Activated CD4-positive, alpha-beta T cell treated with anti-CD3 and anti-CD28 coated beads, Interleukin-10, Interleukin-2, amounts not matched to agents 100 ng/mL and 50 ng/mL, durations not matched to agents 16 hours and 8 hours (primary cell): ENCODE results near the gene PDCD6IP.
A peak's percentile ranks its signal among the peaks of the same experiment; 100 is the strongest.
"Not testable (repeated sequence)": the region's sequence is repeated elsewhere in the genome, so short reads cannot be mapped to it uniquely, and the experiment has no call there.

Source experiments
- DNase-seq: peaks from one replicate; pipeline ENCODE4 v3.0.0-alpha.2; 2020

PDCD6IP gene

DNA sequence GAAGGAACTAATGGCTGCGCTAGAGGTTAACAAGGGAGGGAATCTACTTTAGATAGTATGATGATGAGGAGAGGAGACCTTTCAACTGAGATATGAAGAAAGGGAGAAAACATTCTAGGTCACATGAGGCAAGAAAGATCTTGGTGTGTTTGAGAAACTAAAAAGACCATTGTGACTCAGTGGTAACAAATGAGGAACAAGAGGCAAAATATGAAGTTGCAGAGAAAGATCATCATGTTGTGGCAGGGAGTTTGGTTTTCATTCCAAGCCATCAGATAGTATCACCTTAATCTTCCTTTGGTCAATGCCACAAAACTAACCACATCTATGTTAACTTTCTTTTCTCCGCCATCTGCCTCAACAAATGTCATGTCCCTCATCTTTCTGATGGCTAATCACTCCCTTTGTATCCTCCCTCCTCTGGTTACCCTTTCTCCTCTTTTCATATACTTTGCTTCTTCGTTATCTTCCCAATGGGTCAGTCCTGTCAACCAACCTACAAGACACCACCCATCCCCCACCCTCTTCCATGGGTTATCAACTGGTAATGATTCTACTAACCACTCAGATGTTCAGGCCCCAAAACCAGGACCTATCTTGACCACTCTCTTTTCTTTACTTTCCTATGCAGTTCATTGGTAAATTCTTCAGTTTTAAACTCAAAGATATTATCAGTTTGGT, 2.4 kb upstream of the PDCD6IP start:
- DNase-seq = no peak

DNA sequence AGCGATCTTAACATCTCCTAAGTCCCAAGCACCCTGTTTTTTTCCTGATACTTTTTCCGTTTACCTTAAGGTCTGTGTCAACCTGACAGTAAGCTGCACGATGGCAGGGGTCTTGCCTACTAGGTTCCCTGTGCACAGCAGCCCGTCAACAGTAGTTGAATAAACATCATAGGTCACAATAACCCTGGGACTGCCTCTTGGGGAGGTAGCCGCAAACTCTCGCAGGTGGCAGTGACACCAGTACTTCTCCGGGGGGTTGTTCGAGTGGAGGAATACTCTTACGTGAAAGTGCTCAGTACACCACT, 365 bp upstream of the PDCD6IP start:
- no peak for DNase-seq

DNA sequence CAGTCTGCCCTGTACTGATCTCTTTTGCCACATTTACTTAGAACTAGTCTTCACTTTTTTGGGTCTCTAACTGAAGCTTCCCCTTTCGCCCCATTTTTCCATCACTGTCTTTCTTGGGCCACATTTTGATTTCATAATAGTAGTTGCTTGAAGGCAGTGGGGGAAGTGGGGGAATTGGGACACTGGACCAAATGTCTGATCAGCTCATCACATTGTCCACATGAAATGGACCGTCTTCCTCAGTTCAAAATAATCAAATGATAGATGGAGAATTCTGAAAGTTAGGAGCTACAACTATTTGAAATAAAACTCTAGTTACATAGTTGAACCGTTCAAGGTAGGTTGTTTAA, 747 bp downstream of the PDCD6IP start:
- no peak for DNase-seq

DNA sequence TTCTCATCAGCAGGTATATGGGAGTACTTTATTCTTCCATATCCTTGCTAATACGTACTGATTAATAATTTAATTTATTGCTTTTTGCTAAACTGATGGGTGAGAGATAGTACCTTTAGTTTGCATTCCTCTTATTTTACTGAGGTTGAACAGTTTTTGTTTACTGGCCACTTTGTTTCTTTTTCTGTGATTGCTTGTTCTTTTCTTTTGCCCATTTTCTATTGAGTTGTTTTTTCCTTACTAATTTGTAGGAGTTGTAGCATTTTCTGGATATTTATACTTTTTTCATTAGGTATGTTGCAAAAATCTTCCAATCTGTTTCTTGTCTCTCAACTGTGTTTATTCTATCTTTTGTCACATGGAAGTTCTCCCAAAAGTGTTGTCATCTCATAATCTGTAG, 4.8 kb downstream of the PDCD6IP start:
- DNase-seq = no peak

DNA sequence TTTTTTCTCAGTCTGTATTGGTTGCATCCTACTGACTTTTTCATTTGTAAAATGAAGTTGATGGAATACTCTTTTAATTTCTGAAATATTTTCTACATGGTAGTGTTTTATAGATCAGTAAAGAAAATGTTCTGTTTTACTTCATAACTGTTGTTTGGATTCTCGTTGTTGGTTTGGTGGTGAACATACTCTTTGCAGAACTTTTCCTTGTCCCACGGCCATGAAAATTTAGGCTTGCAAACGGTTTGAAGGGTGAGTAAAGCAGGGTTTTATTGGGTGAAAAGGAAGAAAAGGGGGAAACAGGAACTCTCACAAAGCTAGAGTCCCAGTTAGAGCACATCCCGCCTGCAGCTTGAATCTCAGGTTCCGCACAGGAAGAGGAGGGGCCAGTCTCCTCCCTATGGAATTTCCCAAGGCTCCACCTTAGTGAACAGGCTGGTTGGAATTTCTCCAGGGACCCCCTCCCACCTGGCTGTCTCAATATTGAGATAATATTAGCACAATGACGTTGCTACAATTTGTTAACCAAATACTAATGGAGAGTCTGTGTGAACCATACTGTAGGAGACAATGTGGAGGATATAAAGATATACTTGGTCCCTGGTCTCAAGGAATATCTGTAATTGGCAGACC, 5.6 kb downstream of the PDCD6IP start:
- DNase-seq = no peak

DNA sequence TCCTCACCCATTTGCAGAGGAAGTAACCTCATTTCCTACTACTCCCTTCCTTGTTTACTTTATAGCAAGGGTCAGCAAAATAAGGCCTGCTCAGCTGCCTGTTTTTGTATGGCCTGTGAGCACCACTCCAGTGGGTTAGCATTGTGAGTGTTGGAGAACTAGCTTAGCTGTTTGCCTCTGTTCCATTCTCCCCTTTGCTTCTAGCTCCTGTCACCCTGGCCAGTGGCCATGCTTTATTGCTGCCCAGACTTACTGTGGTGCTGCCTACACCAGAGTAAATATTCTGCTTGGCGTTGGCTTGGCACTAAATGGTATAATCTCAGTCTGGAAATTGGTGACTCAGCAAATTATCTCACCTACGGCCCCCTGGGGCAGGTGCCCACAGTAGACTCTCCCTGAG, 8.8 kb downstream of the PDCD6IP start:
- no peak for DNase-seq

DNA sequence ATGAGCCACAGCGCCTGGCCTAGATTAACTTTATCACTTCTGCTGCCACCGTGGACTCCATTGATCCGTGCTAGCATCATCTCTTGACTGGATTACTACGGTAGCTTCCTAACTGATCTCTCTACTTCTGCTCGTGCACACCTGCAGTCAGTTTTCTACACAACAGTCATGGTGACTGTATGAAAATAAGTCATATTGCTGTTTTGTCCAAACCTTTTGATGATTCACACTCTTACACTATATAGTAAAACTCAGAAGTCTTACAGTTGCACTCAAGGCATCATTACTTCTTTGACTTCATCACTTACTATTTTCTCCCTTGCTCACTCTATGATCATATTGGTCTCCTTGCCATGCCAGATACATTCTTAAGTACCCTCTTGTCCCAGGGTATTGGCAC, 10.1 kb downstream of the PDCD6IP start:
- peak; percentile 11 for DNase-seq

DNA sequence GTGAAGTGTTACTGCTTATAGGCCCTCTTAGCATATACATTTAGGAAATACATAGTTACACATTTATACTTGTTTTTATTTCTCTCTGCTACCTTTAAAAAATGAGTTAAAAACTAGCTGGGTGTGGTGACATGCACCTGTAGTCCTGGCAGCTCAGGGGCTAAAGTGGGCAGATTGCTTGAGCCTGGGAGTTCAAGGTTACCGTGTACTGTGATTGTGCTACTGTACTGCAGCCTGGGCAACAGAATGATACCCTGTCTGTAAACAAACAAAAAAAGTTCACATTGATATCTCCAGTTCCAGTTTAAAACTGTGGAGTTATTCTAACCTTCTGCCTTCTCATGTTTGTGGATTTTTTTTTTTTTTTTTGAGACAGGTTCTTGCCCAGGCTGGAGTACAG, 12.1 kb downstream of the PDCD6IP start:
- DNase-seq = no peak

DNA sequence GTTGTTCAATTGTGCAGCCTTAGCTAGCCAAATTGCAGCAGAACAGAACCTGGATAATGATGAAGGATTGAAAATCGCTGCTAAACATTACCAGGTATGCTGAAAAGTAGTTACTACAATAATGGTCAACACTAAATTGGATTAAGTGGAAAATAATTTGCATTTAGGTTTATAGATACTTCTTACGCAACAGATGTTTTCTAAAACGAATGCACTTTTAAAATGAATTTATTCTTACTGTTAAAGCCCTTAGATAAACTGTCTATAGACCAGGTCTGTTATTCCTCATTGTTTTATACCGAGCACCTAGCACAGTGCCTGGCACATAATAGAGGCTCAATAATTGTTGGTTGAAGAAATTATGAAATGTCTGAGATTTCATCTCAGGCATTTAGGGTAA, 23.6 kb downstream of the PDCD6IP start:
- DNase-seq = no peak

DNA sequence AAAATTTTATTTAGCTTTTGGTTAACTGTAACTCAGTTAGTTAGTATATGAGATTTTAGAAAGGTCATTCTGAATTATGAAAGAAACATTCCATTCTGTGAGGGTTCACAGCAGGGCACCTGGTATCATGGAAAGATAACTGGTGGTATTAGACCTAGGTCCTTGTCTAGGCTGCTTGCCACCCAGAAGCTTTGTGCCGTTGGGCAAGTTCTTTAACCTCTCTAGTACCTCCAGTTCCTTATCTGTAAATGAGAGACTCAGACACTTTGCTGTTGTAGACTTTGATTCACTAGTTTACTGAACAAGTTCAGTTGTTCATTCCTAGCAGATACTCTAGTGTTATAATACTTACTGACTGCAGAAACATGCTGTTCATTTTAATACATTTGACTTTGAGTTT, 25.4 kb downstream of the PDCD6IP start:
- DNase-seq = no peak

DNA sequence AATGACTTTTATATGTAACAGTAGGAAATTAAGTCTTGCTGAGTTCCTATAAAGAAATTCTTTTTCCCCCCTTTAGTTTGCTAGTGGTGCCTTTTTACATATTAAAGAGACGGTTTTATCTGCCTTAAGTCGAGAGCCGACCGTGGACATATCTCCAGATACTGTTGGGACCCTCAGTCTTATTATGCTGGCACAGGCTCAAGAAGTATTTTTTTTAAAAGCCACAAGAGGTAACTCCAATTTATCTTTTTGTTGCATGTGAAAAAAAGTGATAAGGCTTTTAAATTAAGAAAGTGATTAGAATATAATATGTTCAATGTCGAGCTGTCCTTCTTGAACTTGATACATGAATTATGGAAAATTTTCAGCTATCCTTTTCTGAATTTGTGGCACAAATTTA, 26.7 kb downstream of the PDCD6IP start:
- no peak for DNase-seq

DNA sequence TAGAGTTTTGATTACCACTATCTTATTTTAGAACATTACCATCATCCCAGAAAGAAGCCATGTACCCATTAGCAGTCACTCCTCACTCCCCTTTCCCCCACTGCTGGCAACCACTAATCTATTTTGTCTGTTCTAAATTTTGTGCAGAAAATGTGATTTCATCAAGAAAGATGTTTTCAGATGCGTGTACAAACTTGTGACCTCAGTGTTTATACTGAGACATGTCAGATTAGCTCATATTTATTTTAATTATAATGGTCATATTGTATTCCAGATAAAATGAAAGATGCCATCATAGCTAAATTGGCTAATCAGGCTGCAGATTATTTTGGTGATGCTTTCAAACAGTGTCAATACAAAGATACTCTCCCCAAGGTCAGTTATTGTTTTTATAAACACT, 27.8 kb downstream of the PDCD6IP start:
- no peak for DNase-seq

DNA sequence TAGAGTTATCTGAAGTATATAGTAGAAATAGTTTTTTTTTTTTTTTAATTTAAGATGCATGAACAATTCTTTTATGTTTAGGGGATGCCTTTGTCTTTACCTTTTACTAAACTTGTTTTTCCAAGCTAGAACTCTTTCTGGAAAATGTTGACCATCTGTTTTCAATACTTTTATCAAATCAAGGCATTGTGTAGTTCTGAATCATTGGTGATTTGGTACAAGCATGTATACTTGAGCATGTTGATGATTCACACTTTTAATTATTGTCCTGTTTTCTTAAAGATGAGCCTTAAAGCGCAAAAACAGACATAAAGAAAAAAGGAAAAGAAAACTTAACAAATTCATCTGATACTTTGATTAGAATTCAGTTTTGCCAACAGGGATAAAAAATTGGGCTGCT, 28.3 kb downstream of the PDCD6IP start:
- no peak for DNase-seq

DNA sequence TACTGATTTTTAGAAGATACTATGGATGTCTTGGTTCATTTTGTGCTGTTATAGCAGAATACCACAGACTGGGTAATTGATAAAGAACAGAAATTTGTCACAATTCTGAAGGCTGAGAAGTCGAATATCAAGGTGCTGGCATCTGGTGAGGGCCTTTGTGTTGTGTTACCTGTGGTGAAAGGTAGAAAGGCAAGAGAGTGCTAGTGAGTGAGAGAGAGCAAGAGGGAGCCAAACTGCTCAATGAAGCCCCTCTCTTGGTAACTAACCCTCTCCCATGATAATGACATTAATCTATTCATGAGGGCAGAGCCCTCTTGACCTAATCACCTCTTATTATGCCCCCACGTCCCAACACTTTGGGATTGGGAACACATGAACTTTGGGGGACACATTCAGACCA, 31.3 kb downstream of the PDCD6IP start:
- DNase-seq = no peak

DNA sequence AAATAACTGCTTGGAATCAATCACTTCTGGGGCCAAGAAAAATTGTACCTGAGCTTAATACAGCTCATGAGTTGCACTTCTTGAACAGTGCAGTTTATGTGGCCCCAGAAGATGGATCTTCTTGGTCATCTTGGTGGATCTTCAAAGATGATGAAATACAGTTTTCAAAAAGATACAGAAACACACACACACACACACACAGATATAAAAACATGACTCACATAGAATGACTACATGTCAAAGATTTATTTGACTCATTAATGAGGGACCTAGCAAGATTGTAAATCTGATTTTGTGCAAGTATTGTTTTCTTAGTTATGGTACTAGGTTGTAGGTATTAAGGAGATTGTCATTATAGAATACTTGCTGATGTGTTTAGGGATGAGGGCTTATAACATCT, 32.6 kb downstream of the PDCD6IP start:
- DNase-seq = peak; percentile 9

DNA sequence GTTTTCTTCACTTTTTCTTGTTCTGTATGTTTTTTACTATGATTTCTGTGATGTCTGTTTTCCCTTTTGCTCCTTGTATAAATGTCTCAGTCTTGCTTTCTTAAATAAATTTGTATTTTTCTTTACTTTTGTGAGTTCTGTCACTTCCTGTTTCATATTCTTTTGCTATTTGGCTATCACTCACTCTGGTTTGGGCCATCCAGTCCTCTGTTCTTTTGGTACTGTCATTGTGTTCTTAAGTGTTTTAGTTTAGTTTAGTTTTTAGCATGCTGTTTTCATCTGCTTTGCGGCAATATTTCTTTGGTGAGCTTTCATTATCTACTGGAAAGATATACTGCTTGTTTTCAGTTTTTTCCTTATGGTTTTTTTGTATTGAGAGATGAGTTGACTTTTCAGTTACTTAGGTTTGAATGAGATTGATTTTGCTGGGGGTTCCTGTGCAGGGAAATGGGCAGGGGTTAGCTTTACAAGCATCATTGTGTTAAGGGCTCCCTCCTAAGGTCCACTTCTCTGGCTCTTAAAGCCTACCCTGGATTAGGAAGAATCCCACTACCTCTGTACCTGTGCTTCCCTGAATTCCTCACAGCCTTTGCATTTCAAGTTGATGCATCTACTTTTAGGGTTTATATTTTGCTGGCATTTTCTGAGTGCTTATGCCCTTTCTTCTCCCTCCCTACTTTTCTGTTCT, 35.1 kb downstream of the PDCD6IP start:
- DNase-seq = peak; percentile 11

DNA sequence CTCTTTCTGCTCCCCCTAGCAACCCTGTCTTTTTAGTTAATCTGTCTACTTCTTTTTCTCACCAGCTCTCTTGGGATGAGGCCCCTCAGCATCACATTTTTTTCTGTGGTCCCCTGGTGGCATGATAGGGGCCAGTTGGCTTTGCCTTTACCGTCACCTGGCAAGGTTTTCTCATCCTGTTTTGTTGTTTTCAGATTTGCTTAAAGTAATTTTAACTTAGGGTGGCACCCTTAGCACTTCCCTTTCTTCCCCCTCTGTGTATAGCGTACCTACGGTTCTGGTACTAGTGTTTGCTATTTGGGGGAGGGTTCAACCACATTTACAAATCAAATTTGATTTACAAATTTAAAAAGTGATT, 35.6 kb downstream of the PDCD6IP start:
- DNase-seq = no peak

DNA sequence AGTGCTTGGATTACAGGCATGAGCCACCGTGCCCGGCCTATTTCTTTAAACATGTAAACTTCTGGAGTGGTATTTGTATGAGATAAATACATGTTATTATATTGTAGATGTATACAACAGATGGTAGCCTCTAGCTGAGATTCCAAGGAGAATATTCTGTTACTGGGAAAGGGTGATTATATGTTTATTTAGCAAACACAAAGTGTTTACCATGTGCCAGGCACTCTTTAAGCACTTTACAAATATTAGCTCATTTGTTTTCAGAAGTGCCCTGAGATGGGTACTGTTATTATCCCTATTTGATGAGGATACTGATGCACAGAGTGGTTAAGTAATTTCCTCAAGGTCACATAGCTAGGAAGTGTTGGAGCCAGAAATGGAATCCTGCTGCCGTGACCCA, 38.8 kb downstream of the PDCD6IP start:
- DNase-seq = not testable (repeated sequence)

DNA sequence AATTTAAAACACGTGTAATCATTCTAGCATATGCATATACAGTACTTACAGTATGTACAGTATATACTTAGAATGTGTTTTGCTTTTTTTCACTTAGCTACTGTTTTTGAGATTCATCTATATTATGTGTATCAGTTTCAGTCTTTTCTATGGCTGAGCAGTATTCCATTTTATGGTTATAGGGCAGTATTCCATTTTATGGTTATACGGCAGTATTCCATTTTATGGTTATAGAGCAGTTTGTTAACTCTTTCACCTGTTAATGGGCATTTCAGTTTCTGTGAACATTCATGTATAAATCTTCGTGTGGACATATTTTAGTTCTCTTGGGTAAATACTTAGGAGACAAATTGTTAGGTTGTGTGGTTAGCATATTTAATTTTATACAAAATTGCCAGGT, 40.9 kb downstream of the PDCD6IP start:
- DNase-seq = no peak

DNA sequence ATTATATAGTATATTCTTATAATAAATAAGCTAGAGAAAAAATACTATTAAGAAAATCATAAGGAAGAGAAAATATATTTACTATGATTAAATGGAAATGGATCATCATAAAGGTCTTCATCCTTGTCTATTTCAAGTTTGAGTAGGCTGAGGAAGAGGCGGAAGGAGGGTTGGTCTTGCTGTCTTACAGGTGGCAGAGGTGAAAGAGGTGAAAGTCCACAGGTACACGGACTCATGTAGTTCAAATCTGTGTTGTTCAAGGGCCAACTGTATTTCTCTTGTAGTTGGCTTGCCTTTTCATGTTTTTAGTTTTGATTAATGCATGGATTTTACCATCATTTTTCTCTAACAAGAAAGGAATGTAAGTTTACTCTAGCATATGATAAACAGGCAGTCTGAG, 41.7 kb downstream of the PDCD6IP start:
- DNase-seq = no peak

DNA sequence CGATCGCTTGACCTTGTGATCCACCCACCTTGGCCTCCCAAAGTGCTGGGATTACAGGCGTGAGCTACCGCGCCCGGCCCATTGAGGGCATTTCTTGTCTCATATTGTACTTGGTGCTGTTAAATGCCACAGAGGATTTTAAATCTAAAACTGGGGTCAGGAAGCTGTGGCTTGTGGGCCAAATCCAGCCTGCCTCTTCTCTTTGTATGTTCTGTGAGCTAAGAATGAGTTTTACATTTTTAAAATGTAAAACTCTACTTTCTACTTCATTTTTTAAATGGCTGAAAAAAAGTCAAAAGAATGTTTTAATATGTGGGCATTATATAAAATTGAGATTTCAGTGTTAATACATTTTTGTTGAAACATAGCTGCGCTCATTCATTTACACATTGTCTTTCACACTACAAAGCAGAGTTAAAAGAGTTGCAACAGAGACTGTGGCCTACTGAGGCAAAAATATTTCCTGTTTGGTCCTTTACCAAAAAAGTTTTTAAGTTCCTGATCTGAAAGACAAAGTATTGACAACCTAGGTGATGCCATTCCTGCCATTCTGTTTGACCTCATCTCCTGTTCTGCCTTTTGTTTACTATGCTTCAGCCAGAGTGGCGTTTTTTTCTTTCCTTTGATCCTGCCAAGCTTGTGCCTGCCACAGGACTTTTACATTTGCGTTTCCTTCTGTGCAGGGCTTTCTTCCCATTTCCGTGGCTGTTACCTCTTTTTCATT, 50.4 kb downstream of the PDCD6IP start:
- no peak for DNase-seq

DNA sequence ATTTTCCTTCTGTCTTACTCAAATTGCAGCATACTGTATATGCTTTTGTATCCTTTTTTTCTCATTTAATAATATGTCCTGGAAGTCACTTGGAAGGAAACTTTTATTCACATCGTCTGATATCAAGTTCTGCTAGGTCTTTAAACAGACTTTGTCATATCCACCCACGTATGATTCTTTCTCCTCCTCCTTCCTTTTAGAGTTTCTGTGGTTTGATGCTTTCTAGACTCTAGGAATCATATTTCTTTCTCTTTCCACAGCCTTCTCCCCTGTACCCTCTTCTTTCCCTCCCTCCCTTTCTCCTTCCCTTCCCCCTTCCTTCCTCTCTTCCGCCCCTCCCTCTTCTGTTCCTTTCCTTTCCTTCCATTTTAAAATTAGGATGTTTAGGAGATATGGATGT, 52.2 kb downstream of the PDCD6IP start:
- not testable (repeated sequence) for DNase-seq

DNA sequence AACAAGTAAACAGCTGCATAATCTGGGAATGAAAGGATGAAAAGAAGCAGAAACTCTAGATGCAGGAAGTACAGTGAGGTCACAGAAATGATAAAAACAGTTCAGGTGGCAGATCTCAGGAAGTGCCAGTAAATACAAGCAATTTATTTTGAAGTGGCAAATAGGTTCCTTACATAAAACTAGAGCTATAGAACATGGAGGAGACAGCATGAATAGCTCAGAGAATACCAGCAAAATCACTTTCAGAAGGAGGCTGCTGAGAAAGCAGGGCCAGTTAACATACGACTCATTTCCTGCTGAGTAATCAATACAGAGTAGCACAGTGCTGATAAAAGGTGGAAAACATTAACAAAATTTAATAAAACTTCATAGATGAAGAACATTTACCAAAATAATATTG, 57.0 kb downstream of the PDCD6IP start:
- peak; percentile 51 for DNase-seq

DNA sequence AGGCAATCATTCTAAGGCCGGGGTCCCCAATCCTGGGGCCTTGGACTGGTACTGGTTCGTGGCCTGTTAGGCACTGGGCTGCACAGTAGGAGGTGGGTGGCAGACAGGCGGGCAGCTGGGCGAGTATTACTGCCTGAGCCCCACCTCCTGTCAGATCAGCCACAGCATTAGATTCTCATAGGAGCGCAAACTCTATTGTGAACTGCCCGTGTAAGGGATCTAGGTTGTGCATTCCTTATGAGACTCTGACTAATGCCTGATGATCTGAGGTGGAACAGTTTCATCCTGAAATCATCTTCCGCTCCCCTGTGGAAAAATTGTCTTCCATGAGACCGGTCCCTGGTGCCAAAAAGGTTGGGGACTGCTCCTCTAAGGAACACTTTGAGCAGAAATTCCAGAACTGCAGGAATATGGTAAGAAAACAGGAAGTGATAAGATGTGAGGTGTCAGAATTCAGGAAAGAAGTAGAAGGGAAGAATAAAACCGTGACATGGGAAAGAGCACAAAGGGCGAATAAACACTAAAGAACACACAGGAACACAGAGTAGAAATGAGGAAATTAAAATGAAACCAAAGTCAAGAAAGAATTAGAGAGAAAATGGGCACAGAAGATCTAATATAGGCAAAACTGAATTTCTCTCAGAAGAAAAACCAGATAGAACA, 57.6 kb downstream of the PDCD6IP start:
- DNase-seq = no peak
